Mucosa of gallbladder (tissue), 1 donor: ENCODE measurements around the gene SH3PXD2A. TPM values are rescaled to one million over a fixed set of nuclear protein-coding genes. Genes with fewer than 3 reads are reported as not detected.

Experiments used
- DNase-seq: peaks from one replicate; pipeline ENCODE4 v3.0.0-alpha.2; 2020; ENCODE audit warnings: low spot score
- total RNA-seq: library from RNA; stranded (reverse); gene quantifications from one replicate; pipeline ENCODE4 v1.2.1, GENCODE V29; 2021
- donor health status: DM: no; HTN: no; CAD: no.

Gene SH3PXD2A
- total RNA-seq, 1 donor from 2014 or later, result 62.3 TPM

- peak; percentile 54 for DNase-seq
These were observed 249.8 kb downstream of the SH3PXD2A start for GRCh38 chr10:103605359-103606096.

GRCh38 chr10:103603382-103603781 is 252.0 kb downstream of the SH3PXD2A start:
- no peak for DNase-seq

GRCh38 chr10:103602852-103603155 is 252.6 kb downstream of the SH3PXD2A start:
- no peak for DNase-seq

GRCh38 chr10:103602028-103602851 is 253.1 kb downstream of the SH3PXD2A start:
- DNase-seq, result no peak

GRCh38 chr10:103600956-103601569 is 254.3 kb downstream of the SH3PXD2A start:
- no peak for DNase-seq

GRCh38 chr10:103600325-103600724 is 255.1 kb downstream of the SH3PXD2A start:
- DNase-seq, result no peak

- no peak for DNase-seq
These were observed 255.5 kb downstream of the SH3PXD2A start for GRCh38 chr10:103599907-103600306.

- no peak for DNase-seq
These were observed 256.2 kb downstream of the SH3PXD2A start for GRCh38 chr10:103599211-103599610.

- peak; percentile 64 for DNase-seq
These were observed 256.7 kb downstream of the SH3PXD2A start for GRCh38 chr10:103598654-103599115.

GRCh38 chr10:103597003-103597402 is 258.4 kb downstream of the SH3PXD2A start:
- no peak for DNase-seq

GRCh38 chr10:103595933-103596726 is 259.2 kb downstream of the SH3PXD2A start:
- DNase-seq, result no peak

GRCh38 chr10:103593022-103593570 is 262.3 kb downstream of the SH3PXD2A start:
- no peak for DNase-seq

- DNase-seq, result no peak
These were observed 263.0 kb downstream of the SH3PXD2A start for GRCh38 chr10:103592186-103593021.

- DNase-seq, result no peak
These were observed 264.6 kb downstream of the SH3PXD2A start for GRCh38 chr10:103590744-103591291.

GRCh38 chr10:103590060-103590459 is 265.3 kb downstream of the SH3PXD2A start:
- no peak for DNase-seq

GRCh38 chr10:103589074-103589630 is 266.2 kb downstream of the SH3PXD2A start:
- no peak for DNase-seq

GRCh38 chr10:103587073-103587472 is 268.3 kb downstream of the SH3PXD2A start:
- DNase-seq, result no peak

- DNase-seq, result no peak
These were observed 270.4 kb downstream of the SH3PXD2A start for GRCh38 chr10:103585011-103585405.

GRCh38 chr10:103584216-103585010 is 271.0 kb downstream of the SH3PXD2A start:
- DNase-seq, result no peak
